Body of pancreas (tissue), 4 donors: ENCODE measurements around the gene TAF1C.

Source experiments
- POLR2A ChIP-seq, 3 donors: fragments of 450-650 bp; IDR thresholded peaks; one replicate each; pipeline ENCODE4 v1.6.1; 2016; ENCODE audit warnings: antibody characterized with exemption in 3 of 3, mild to moderate bottlenecking in 2 of 3
- TF ChIP-seq, protein P1 (sequence below), 7 experiments: fragments of 450-650 bp in 4 of 7; fragments of 200-600 bp in 3 of 7; sonication (generic) in 3 of 7; IDR thresholded peaks; one replicate each; pipeline ENCODE4 v1.5.1; 2016 to 2019; ENCODE audit warnings: antibody characterized with exemption in 7 of 7

DNA sequence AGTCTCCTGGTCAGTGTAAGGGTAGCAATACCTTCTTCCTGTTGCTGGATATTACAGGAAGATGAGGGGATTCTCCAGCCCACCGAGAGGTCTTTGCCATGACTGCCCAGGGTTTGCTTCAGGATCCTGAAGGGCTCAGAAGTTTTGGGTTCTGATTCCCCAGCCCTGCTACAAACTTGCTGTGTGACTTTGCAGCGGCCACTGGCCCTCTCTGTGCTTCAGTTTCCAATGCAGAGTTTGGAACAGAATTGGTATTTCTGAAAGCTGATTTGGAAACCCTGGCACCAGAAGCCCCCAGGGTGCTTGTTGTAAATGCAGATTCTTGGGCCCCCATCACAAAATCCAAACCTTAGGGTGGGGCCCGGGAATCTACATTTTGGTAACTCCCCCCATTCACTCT, 38.3 kb upstream of the TAF1C start:
- TF ChIP-seq, protein P1, sequence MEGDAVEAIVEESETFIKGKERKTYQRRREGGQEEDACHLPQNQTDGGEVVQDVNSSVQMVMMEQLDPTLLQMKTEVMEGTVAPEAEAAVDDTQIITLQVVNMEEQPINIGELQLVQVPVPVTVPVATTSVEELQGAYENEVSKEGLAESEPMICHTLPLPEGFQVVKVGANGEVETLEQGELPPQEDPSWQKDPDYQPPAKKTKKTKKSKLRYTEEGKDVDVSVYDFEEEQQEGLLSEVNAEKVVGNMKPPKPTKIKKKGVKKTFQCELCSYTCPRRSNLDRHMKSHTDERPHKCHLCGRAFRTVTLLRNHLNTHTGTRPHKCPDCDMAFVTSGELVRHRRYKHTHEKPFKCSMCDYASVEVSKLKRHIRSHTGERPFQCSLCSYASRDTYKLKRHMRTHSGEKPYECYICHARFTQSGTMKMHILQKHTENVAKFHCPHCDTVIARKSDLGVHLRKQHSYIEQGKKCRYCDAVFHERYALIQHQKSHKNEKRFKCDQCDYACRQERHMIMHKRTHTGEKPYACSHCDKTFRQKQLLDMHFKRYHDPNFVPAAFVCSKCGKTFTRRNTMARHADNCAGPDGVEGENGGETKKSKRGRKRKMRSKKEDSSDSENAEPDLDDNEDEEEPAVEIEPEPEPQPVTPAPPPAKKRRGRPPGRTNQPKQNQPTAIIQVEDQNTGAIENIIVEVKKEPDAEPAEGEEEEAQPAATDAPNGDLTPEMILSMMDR (IDR thresholded peaks at IDR 0.05) = no peak
- TF ChIP-seq POLR2A (IDR thresholded peaks at IDR 0.05) = no peak
